Non-pigmented ciliary epithelial cell (primary cell): ENCODE data around the gene UVSSA.
"Not testable (repeated sequence)": the region's sequence is repeated elsewhere in the genome, so short reads cannot be mapped to it uniquely, and the experiment has no call there.

Source experiments
- DNase-seq: peaks from one replicate; pipeline ENCODE4 v3.0.0-alpha.2; 2010; ENCODE audit warnings: low read depth

The UVSSA gene

DNA sequence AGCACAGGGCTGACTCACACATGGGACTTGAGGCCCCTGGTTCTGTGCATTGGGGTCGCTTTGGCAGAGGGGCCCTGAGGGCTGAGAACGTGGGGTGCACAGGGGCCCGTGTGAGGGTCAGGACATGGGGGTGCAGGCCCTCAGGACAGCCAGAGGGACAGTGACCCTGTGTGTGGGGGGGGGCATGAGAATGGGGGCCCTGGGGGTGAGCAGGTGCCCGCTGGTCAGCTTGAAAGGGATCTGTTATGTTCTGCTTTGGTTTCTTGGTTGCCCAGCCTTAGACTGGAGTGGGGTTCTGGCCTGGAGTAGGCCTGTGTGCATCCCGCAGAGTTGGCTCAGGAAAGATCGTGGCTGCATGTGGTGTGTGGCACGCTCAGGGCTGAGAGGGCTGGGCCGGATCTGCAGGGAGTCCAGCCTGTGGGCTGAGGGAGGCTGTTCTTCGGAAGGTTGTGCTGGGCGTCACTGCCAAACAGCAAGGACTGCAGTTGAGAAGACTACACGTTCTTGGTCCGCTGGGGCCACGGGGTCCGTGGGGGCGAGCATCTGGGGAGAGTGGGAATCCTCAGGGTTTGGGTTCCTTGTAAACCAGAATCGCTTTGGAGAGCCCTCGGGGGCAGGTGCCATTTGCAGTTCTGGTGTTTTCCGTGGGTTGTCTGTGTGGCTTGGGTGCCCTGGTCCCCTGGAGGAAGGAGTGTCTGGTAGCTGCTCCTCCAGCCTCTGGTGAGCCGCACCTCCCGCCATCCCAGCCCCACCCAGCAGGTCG lies 15.2 kb upstream of the UVSSA start:
- DNase-seq: no peak

DNA sequence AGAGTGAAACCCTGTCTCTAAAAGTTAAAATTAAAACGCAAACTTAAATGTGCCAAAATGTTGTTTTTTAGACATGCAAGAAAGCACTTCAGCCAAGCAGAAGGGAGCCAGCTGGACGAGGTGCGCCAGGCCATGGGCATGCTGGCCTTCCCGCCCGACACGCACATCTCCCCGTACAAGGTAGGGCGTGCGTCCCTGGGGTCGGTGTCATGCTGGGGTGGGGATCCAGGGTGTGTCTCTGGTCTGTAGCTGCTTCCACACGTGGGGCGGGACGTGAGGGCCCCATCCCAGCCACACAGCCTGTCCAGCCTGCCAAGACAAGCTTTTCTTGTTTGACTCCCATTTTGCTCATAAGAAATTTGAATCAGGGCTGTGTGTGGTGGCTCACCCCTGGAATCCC lies 14.3 kb upstream of the UVSSA start:
- DNase-seq: no peak

DNA sequence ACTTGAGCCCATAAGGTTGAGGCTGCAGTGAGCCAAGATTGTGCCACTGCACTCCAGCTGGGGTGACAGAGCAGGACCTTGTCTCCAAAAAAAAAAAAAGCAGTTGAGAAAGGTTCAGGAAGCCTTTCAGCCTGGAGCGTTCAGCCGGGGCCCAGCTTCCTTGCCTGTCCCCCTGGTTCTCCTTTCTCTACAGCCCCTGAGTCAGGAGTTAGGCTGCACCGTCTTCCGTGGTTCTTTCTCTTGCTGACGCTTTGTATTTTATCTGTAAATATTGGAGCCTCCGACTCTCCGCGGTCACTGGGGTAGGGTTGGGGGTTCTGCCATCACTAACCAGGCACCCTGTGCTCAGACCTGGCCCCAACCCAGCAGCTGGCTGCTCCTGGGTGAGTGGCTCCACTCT lies 13.8 kb upstream of the UVSSA start:
- DNase-seq: no peak

DNA sequence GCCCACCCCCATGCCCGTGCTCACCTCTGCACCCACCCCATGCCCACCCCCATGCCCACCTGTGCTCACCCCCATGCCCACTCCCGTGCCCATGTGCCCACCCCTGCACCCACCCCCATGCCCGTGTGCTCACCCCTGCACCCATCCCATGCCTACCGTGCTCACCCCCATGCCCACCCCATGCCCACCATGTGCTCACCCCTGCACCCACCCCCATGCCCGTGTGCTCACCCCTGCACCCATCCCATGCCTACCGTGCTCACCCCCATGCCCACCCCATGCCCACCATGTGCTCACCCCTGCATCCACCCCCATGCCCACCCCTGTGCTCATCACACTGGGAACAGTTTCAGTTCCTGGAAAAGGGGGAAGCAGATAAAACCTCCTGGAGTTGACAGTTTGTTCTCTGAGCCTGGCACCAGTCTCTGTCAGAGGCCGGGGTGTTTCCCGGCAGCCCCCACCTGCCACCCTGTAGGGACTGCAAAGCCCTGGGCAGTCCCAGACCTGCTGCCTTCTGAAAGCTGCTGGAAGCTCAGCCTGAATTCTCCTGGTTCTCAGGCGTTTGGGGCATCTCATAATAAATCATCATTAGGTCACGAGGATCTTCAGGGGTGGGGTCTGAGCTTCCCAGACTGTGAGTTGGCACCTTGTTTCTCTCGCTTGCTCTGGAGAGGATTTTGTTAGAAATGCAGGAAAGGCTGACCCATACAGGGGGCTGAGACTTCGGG lies 13.0 kb upstream of the UVSSA start:
- DNase-seq: not testable (repeated sequence)

DNA sequence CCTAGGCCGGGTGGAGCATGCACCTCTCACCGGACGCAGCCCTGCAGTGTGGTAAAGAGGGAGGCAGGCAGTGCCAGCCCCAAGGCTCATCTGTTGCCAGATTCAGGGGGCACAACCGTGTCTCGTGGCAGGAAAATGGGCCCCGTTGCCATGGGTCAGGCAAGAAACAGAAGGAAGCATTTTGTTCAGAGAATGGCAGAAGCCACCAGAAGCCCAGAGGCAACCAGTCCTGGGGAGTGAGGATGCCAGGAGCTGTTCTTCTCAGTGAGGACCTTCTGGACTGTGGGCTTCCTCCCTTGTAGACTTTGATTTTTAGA lies 12.5 kb upstream of the UVSSA start:
- no peak for DNase-seq

DNA sequence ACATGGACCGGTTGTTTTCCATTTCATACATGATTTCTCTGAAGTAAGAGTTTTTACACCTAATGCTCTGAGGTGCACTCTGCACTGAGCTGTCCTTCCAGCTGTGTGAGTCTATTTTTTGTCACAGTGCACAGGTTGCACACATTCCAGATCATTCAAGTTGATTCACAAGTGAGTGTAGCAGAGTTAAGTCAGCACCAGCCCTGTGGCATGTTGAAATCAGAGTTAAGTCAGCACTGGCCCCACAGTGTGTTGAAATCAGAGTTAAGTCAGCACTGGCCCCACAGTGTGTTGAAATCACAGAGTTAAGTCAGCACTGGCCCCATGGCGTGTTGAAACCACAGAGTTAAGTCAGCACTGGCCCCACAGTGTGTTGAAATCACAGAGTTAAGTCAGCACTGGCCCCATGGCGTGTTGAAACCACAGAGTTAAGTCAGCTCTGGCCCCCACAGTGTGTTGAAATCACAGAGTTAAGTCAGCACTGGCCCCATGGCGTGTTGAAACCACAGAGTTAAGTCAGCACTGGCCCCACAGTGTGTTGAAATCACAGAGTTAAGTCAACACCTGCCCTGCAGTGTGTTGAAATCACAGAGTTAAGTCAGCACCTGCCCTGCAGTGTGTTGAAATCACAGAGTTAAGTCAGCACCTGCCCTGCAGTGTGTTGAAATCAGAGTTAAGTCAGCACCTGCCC lies 11.7 kb upstream of the UVSSA start:
- not testable (repeated sequence) for DNase-seq

DNA sequence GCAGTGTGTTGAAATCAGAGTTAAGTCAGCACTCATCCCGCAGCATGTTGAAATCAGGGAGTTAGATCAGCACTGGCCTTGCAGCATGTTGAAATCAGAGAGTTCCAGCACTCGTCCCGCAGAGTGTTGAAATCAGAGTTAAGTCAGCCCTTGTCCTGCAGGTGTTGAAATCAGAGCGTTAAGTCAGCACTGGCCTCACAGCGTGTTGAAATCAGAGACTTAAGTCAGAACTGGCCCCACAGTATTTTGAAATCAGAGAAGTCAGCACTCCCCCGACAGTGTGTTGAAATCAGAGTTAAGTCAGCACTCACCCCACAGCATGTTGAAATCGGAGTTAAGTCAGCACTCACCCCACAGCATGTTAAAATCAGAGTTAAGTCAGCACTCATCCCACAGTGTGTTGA lies 10.9 kb upstream of the UVSSA start:
- DNase-seq: no peak

DNA sequence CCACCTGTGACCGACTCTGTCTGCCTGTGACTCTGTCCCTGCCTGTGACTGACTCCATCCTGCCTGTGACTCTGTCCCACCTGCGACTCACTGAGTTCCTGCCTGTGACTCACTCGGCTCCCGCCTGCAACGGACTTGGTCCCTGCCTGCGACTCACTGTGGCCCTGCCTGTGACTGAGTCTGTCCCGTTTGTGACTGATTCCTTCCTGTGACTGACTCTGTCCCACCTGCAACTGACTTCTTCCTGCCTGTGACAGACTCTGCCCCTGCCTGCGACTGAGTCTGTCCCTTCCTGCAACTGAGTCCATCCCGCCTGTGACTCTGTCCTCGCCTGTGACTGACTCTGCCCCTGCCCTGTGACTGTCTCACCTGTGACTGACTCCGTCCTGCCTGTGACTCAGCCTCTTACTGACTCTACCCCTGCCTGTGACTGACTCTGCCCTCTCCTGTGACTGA lies 9.6 kb upstream of the UVSSA start:
- no peak for DNase-seq

DNA sequence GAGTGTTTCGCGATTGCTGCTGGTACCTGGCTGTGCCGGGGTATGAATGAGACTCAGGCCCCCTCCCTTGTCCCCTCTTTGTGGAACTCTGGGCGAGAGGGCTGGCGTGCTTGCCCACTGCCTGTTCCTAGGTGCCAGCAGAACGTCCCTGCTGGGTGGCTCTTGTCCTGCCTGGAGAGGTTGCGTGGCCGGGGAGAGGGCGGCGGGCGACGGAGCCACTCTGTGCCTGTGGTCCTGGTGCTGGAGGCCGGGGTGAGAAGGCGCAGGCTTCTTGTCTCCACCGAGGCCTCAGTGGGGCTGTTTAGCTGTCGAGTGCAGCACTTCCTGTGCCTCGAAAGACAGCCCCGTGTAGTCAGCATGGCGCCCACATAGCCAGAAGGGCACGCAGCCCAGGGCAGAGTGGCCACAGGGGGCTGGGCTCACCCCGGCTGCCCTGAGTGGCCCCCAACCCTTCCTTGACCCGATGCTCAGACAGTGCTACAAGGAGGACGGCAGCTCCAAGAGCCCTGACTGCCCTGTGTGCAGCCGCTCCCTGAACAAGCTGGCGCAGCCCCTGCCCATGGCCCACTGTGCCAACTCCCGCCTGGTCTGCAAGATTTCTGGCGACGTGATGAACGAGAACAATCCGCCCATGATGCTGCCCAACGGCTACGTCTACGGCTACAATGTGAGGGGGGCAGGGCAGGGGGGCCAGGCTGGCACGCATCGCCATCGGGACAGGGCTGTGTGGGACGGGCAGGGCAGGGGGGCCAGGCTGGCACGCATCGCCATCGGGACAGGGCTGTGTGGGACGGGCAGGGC lies 8.9 kb upstream of the UVSSA start:
- no peak for DNase-seq

DNA sequence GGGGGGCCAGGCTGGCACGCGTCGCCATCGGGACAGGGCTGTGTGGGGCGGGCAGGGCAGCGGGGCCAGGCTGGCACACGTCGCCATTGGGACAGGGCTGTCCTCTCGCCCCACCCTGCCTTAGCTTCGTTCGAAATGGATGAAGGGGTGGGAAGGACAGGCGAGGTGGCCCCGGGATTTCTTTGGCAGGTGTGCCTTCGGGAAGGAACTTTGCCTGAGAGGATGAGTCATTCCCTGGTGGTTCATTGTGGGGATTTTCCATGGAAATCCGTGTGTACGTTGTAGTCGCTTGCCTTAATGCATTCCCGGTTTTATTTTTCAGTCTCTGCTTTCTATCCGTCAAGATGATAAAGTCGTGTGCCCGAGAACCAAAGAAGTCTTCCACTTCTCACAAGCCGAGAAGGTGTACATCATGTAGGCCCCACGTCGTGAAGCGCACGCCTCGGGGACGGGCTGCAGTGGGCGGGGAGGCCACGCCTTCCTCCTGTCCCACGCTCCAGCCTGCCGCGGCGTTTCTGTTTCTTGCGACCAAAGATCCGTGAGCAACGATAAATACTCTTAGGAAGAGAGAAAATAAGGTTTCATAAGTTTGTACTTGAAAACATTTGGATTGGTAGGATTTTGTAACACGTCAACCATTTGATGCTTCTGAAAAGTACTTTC lies 8.1 kb upstream of the UVSSA start:
- no peak for DNase-seq

DNA sequence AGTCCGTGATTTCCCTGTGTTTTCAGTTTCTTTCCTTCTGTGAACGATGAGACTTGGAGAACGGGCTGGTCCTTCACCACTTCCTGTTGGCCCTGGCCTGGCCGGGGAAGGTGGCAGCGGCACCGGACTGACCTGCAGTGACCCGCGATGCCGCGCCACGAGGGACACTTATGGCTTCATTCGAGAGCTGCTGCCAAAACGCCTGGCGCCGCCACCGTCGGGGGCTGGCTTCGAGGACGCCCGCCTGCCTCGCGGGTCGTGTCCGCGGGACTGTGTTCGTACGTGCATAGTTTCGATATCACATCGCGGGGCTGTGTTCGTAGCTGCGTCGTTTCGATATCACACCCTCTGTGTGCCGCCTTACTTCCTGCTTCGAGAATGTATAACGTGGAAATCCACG lies 7.5 kb upstream of the UVSSA start:
- no peak for DNase-seq

DNA sequence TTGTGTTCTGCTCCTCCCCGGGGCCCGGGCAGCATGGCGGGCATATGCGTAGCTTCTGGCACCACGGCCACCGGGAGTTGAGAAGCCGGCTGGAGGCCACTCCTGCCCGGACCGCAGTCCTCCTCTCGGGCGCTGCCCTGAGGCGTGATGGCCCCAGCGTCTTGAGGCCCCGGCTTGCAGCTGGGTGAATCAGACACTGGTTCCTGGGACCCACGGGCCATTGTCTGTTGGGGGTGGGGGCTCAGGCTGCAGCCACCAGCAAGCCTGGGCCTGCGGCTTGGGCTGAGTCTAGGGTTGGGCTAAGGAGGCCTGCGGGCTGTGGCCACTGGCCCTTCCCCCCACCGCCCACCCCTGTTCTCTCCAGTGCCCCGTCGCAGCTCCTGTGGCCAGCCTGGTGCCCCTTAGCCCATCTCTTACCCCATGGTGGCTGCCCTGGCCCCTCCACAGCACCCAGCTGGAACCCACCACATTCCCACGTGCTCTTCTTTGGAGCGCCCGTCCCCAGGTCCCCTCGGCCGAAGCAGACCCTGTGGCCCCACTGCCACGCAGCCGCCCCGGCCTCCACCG lies 6.7 kb upstream of the UVSSA start:
- DNase-seq: no peak

DNA sequence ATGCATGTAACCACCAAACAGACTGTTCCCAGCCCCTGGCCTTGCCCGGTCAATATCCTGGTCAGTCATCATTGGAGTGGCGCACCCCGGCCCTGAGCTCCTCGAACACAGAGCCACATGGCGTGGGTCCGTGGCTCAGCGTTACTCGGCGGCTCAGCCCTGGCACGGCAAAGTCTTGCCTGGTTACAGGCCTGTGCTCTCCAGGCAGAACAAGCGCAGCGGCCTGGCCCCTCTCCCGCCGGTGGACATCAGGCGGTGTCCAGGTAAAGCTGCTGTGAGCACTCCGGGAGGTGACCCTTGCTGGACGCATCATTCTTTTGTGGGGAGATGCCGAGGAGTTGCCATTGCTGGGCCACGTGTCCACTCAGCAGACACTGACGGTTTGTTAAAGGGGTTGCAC lies 6.1 kb upstream of the UVSSA start:
- no peak for DNase-seq

DNA sequence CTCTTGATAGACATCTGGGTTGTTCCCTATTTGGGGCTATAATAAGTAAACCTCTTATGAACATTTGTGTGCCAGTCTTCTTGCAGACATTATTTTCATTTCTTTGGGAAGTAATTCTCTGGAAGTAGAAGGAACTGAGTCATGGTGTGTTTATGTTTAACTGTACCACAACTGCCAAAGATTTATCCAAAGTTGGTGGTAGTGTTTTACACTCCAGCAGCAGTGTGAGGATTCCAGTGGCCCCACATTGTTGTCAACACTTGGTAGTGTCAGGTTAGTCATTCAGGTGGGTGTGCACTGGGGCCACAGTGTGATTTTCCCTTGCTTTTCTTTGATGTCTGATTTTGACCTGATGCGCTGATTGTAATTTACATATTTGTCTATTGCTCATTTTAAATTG lies 5.0 kb upstream of the UVSSA start:
- DNase-seq: no peak

DNA sequence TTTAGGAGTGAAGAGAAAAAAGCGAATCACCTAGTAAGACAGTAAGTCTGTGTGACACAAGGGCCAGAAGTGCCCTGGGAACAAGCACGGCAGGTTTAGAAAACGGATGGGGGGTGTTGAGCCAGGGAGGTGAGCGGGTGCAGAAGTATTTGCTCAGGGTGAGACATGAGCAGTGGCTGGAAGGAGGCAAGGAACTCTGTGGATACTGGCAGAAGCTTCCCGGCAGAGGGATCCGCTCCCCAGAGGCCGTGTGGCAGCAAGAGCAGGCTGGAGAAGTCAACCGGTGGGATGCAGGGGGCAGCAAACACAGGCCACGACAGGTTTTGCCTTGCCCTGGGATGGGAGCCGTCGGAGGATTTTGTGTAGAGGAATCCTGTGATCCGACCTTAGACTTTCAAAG lies 2.3 kb upstream of the UVSSA start:
- no peak for DNase-seq

DNA sequence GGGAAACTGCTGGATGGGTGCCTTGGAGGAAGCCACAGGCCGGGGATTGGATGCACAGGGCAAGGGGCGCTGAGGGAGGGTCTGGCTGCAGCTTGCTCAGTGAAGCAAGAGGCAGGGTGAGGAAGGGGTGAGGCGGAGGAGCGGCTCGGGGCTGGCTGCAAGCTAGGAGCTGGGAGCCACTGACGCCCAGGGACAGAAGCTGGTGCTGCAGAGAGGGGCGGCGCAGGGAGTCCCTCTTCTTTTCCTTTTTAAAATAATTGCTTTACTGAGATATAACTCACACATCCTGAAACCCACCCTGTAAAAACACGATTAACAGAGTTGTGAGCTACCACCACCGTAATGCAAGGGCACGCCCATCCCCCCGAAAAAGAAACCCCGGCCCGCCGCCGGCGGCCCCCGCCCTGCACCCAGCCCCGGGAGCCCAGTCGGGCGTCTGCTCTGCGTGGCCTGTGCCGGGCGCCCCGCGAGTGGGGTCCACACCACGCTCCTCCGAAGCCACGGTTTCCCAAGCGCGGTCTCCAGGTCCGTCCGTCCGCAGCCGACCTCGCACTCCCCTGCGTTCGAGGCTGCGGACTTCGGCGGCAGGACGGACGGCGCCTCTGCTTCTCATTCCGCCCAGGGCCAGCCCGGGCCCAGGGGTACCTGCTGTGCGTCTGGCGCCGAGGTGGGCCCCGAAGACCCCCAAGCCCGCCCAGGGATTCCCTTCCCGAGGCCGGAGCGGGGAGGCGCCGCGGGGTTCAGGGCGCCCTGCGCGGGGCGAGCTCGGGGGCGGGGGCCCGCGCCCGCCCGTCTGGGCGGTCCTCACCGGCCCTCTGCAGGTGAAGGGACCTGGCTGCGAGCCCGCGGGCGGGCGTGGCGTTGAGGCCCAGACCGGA lies 866 bp upstream of the UVSSA start:
- no peak for DNase-seq

DNA sequence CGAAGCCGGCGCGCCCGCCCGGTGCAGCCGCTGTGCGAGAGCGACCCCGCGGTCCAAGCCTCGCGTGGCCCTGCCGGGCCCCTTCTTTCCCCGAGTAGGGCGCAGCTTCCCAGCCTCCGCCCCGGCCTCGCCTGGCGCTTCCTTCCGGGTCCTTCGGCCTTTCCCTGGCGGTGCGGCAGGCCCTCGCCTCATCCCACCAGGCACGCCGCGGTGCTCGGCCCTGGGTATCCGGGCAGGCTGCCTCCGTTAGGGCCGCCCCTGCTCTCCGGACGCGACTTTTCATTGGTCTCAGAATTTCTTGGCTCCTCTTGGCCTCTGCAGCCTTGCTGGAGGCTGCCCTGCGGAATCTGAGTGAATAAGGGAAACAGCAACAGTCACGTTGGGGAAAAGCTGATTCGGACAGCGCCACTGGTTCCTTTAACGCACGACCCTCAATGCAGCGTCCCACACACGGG lies 429 bp downstream of the UVSSA start:
- DNase-seq: peak; percentile 35

DNA sequence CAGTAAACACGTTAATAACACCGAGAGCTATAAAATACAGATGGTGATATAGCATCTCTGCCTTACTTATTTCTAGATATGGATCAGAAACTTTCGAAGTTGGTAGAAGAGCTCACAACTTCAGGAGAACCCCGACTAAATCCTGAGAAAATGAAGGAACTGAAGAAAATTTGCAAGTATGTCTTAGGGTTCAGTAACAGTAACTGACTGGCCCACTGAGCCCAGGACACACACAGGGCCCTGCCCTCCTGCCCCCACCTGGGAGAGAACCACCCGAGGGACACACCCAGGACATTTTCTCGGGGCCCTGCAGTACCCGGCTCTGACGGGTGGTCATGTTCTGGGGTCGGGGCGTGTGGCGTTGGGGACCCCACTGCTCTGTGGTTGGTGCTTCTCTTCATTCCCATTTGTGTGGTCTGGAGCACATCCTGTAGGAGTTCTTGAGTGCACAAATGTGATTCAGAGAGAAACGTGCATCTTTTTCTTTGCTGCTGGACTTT lies 1.1 kb downstream of the UVSSA start:
- DNase-seq: no peak

DNA sequence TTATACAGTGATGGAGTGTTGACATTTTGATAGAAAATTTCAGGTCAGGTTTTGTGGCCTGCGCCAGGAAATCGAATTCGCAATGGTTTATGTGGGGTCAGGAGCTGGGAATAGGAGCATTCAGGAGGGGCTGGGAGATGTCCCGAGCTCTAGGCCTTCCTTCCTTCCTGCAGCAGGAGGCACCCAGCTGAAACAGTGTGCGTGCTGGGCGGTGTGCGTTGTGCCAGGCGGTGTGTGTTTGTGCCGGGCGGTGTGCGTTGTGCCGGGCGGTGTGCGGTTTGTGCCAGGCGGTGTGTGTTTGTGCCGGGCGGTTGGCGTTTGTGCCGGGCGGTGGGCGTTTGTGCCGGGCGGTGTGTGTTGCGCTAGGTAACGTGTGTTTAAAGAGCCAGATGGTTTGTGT lies 1.7 kb downstream of the UVSSA start:
- DNase-seq: no peak
